ENCODE results near the gene SPHK1.
A peak's percentile ranks its signal among the peaks of the same experiment; 100 is the strongest.

SPHK1 gene

GRCh38 chr17:76385892-76386786 is 1.7 kb downstream of the SPHK1 start:
- no peak for DNase-seq (ENCODE audit: low read depth, low spot score)
- peak; percentile 89 for TF ChIP-seq CTCF (IDR thresholded peaks at IDR 0.05; ENCODE audit: insufficient read depth, low read length, missing control alignments)
- ChIA-PET CTCF (interaction anchor here (0.8 to 32.3 kb wide), 29 partner anchors 10 to 121 kb away, joined by 3 to 851 read pairs (median 6); partner anchors contain the start of genes PRPSAP1 and QRICH2), POLR2A (interaction anchor here (1.8 to 6.0 kb wide), 3 partner anchors 12 to 34 kb away, joined by 8 to 47 read pairs (median 37); partner anchors contain the start of gene PRPSAP1)
- peak overlapping the region; percentile 76 for H3K4me3 ChIP-seq (ENCODE audit: low read depth, low read length)

GRCh38 chr17:76386966-76387765 is 2.8 kb downstream of the SPHK1 start:
- no peak for DNase-seq (ENCODE audit: low read depth, low spot score)
- ChIA-PET POLR2A (interaction anchor here (1.8 to 6.0 kb wide), 2 partner anchors 11 to 35 kb away, joined by 8 to 47 read pairs; partner anchors contain the start of gene PRPSAP1), CTCF (interaction anchor here (1.0 to 32.3 kb wide), 15 partner anchors 13 to 120 kb away, joined by 3 to 851 read pairs (median 17); partner anchors contain the start of genes PRPSAP1 and QRICH2)
- TF ChIP-seq CTCF (IDR thresholded peaks at IDR 0.05; ENCODE audit: insufficient read depth, low read length, missing control alignments), result no peak
- H3K4me3 ChIP-seq (ENCODE audit: low read depth, low read length), result no peak overlapping the region; the same call in 1 of the 2 replicates

GRCh38 chr17:76388966-76389888 is 4.8 kb downstream of the SPHK1 start:
- no peak for TF ChIP-seq CTCF (IDR thresholded peaks at IDR 0.05; ENCODE audit: insufficient read depth, low read length, missing control alignments)
- POLR2A ChIA-PET, result no interaction called here
- no peak overlapping the region for H3K4me3 ChIP-seq (ENCODE audit: low read depth, low read length)
- no peak for DNase-seq (ENCODE audit: low read depth, low spot score)
- CTCF ChIA-PET, result interaction anchor here (1.1 to 32.3 kb wide), 5 partner anchors 17 to 86 kb away, joined by 3 to 851 read pairs (median 6); partner anchors contain the start of gene QRICH2

- no peak for DNase-seq (ENCODE audit: low read depth, low spot score)
- CTCF ChIA-PET, result interaction anchor here (1.1 to 32.3 kb wide), 5 partner anchors 16 to 87 kb away, joined by 3 to 851 read pairs (median 6); partner anchors contain the start of gene QRICH2
- POLR2A ChIA-PET, result no interaction called here
- no peak for TF ChIP-seq CTCF (IDR thresholded peaks at IDR 0.05; ENCODE audit: insufficient read depth, low read length, missing control alignments)
- no peak overlapping the region for H3K4me3 ChIP-seq (ENCODE audit: low read depth, low read length)
Observed at GRCh38 chr17:76390003-76390421, 5.6 kb downstream of the SPHK1 start.

- H3K4me3 ChIP-seq (ENCODE audit: low read depth, low read length), result no peak overlapping the region
- ChIA-PET CTCF (interaction anchor here (27.1 to 32.3 kb wide), 2 partner anchors 15 to 88 kb away, joined by 578 to 851 read pairs; partner anchors contain the start of gene QRICH2), POLR2A (no interaction called here)
- TF ChIP-seq CTCF (IDR thresholded peaks at IDR 0.05; ENCODE audit: insufficient read depth, low read length, missing control alignments), result no peak
- no peak for DNase-seq (ENCODE audit: low read depth, low spot score)
Observed at GRCh38 chr17:76391200-76391715, 6.8 kb downstream of the SPHK1 start.

All from AG04449 (cell line).